ENCODE data around the gene HAUS2. TPM values are rescaled to one million over a fixed set of nuclear protein-coding genes. Genes with fewer than 3 reads are reported as not detected.
"Not testable (repeated sequence)": the region's sequence is repeated elsewhere in the genome, so short reads cannot be mapped to it uniquely, and the experiment has no call there.

HAUS2 gene
- polyA plus RNA-seq, 1 donor from 2014 or later: 76.0 TPM

DNA sequence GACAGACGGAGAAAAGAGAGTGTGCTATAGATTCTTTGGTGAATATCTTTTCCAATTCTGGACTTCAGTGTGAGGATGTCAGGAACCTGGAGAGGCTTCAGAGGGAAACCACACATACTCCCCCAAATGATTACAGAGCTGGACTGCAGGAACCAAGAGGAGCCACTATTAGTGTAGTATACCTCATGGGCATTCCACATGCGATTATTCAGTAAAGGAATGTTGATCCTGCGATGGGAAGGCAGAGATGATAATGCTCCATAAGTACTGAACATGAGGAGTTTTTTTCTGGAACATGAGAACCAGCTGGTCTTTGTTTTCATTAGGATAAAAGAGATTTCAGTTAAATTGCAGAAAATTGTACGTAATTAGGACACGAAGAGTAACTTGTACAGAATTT, 45.5 kb downstream of the HAUS2 start:
- H4K20me1 ChIP-seq (ENCODE audit: insufficient read depth): no peaks in the 10 kb centered on the region
- no peaks in the 10 kb centered on the region for H3F3A ChIP-seq (ENCODE audit: insufficient read depth, low read length, poor library complexity, severe bottlenecking)
- H3K36me3 ChIP-seq (ENCODE audit: insufficient read depth, low read length): no peaks in the 10 kb centered on the region
- H3K9ac ChIP-seq (ENCODE audit: low read length): no peak overlapping the region
- H3K4me3 ChIP-seq (ENCODE audit: low read length): no peak overlapping the region
- H3K27ac ChIP-seq (ENCODE audit: low read length): no peak overlapping the region
- no peaks in the 10 kb centered on the region for H3K27me3 ChIP-seq (ENCODE audit: insufficient read depth, low read depth, low read length)
- TF ChIP-seq EZH2 (IDR thresholded peaks at IDR 0.05; ENCODE audit: borderline replicate concordance, insufficient read depth, low read length, poor library complexity, severe bottlenecking) (no peak), RAD21 (conservative IDR thresholded peaks at IDR 0.05) (no peak), POLR2AphosphoS5 (IDR thresholded peaks at IDR 0.05) (no peak), CTCF (IDR thresholded peaks at IDR 0.05; ENCODE audit: poor library complexity, severe bottlenecking) (no peak), REST (IDR thresholded peaks at IDR 0.05; ENCODE audit: borderline replicate concordance) (no peak), EP300 (conservative IDR thresholded peaks at IDR 0.05; ENCODE audit: poor library complexity, severe bottlenecking) (no peak), MXI1 (conservative IDR thresholded peaks at IDR 0.05; ENCODE audit: poor library complexity, severe bottlenecking) (no peak), TAF1 (IDR thresholded peaks at IDR 0.05; ENCODE audit: low read depth) (no peak), SMC3 (conservative IDR thresholded peaks at IDR 0.05; ENCODE audit: poor library complexity) (no peak)
- no peak overlapping the region for H2AFZ ChIP-seq (ENCODE audit: low read depth, low read length)
- no peaks in the 10 kb centered on the region for H3K9me2 ChIP-seq (ENCODE audit: insufficient read depth, low read length)
- no peaks in the 10 kb centered on the region for H3K9me3 ChIP-seq (ENCODE audit: low read length)
- H3K79me2 ChIP-seq (replicated peaks; ENCODE audit: insufficient read depth, low read length): no peaks in the 10 kb centered on the region
- no peak overlapping the region for H3K4me2 ChIP-seq (ENCODE audit: low read length)

DNA sequence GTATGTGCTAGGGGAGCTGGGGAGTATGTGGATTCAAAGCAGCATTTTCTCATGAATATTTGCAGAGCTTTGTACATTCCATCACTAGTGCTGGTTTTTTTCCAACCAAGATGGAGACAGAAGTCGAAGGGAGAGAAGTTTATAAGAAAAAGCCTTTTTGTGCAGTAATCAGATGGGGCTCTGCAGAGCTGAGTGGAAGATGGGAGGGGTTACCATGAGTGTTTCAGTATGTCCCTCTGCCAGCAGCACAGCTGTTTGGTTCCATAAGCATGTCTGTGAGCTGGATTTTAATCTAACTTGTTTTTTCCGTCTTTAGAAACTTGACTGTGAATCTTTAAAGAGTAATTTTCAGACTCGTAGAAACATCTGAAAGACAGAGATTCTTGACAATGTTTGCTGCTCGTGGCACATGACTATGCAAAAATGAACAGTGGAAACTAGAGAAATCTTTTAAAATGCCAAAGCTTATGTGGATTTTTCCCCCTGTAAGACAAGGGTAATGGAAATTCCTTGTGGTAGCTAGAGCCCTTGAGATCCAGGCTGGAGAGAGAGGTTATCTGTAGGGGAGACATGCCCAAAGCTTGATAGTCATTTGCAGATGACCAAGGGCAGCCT, 47.1 kb downstream of the HAUS2 start:
- no peak for TF ChIP-seq POLR2AphosphoS5 (IDR thresholded peaks at IDR 0.05)
- no peak for TF ChIP-seq REST (IDR thresholded peaks at IDR 0.05; ENCODE audit: borderline replicate concordance)
- no peak for TF ChIP-seq EZH2 (IDR thresholded peaks at IDR 0.05; ENCODE audit: borderline replicate concordance, insufficient read depth, low read length, poor library complexity, severe bottlenecking)
- no peak for TF ChIP-seq CTCF (IDR thresholded peaks at IDR 0.05; ENCODE audit: poor library complexity, severe bottlenecking)
- TF ChIP-seq RAD21 (conservative IDR thresholded peaks at IDR 0.05): no peak
- TF ChIP-seq TAF1 (IDR thresholded peaks at IDR 0.05; ENCODE audit: low read depth): no peak
- no peak for TF ChIP-seq EP300 (conservative IDR thresholded peaks at IDR 0.05; ENCODE audit: poor library complexity, severe bottlenecking)
- TF ChIP-seq MXI1 (conservative IDR thresholded peaks at IDR 0.05; ENCODE audit: poor library complexity, severe bottlenecking): no peak
- TF ChIP-seq SMC3 (conservative IDR thresholded peaks at IDR 0.05; ENCODE audit: poor library complexity): no peak
- Histone ChIP-seq H3K79me2 (replicated peaks; ENCODE audit: insufficient read depth, low read length) (no peaks in the 10 kb centered on the region), H3K9me2 (ENCODE audit: insufficient read depth, low read length) (no peaks in the 10 kb centered on the region), H3F3A (ENCODE audit: insufficient read depth, low read length, poor library complexity, severe bottlenecking) (no peaks in the 10 kb centered on the region), H3K4me3 (ENCODE audit: low read length) (no peak overlapping the region), H4K20me1 (ENCODE audit: insufficient read depth) (no peaks in the 10 kb centered on the region), H3K27ac (ENCODE audit: low read length) (no peak overlapping the region), H2AFZ (ENCODE audit: low read depth, low read length) (no peak overlapping the region), H3K4me2 (ENCODE audit: low read length) (no peak overlapping the region), H3K36me3 (ENCODE audit: insufficient read depth, low read length) (no peaks in the 10 kb centered on the region), H3K9ac (ENCODE audit: low read length) (no peak overlapping the region), H3K9me3 (ENCODE audit: low read length) (no peaks in the 10 kb centered on the region), H3K27me3 (ENCODE audit: insufficient read depth, low read depth, low read length) (no peaks in the 10 kb centered on the region)

DNA sequence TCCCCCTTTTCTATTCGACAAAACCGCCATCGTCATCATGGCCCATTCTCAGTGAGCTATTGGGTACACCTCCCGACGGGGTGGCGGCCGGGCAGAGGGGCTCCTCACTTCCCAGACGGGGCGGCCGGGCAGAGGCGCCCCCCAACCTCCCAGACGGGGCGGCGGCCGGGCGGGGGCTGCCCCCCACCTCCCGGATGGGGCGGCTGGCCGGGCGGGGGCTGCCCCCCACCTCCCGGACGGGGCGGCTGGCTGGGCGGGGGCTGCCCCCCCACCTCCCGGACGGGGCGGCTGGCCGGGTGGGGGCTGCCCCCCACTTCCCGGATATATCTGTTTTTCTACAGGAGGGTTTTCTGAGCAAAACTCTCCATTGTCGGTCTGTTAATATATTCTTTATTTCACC, 52.7 kb downstream of the HAUS2 start:
- not testable (repeated sequence) for H3K9me2 ChIP-seq (ENCODE audit: insufficient read depth, low read length); H2AFZ ChIP-seq (ENCODE audit: low read depth, low read length); H3K36me3 ChIP-seq (ENCODE audit: insufficient read depth, low read length); H3F3A ChIP-seq (ENCODE audit: insufficient read depth, low read length, poor library complexity, severe bottlenecking); H3K9me3 ChIP-seq (ENCODE audit: low read length); H3K4me3 ChIP-seq (ENCODE audit: low read length); H3K27me3 ChIP-seq (ENCODE audit: insufficient read depth, low read depth, low read length); H3K27ac ChIP-seq (ENCODE audit: low read length); H3K9ac ChIP-seq (ENCODE audit: low read length); H4K20me1 ChIP-seq (ENCODE audit: insufficient read depth); H3K4me2 ChIP-seq (ENCODE audit: low read length); H3K79me2 ChIP-seq (replicated peaks; ENCODE audit: insufficient read depth, low read length)

Data from neural cell (in vitro differentiated cells).